GM21529 (cell line): ENCODE data around the gene PET100.

Experiments
- ATAC-seq: cut with Tn5 transposase; IDR thresholded peaks from one replicate; pipeline ENCODE4 v1.9.1; 2021; ENCODE audit not compliant: unreplicated experiment

The PET100 gene, protein sequence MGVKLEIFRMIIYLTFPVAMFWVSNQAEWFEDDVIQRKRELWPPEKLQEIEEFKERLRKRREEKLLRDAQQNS

DNA sequence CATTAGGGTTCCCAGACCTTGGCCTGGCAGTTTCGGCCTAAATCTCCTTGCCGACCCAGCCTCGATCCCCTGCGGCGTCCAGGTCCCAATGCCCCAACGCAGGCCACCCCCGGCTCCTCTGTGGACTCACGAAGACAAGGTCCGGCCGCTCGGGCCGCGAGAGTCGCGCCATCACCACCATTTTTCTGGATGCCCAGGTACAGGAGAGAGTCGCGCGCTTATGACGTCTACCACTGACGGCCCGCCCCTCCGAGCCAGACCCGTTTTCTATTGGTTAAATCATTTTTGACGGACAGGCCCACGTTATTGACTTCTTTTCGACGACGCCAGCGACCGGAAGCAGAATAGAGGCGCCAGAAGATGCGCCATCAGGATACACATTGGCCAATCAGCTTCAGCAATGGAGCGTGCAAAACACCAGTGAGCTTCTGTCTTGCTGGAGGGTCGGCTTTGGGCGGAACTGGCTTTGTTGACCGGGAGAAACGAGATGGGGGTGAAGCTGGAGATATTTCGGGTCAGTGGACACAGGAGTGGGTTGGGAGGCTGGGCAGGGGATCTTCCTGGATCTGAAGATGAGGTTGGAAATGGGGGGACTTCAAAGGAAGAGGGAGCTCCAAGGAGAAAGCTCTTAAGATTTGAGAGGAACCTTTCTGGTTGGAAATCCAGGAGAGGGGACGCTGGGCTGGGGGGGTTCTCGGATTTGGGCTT, at the start of gene PET100, which contains the start of gene XAB2:
Gene PET100 (plus strand): TSS at position 447 of the 708 bp plus-strand sequence. CDS start 41 bp downstream, at position 488.
Gene XAB2 (minus strand): TSS at position 199 of the 708 bp plus-strand sequence. CDS start 18 bp downstream, at position 181.
- ATAC-seq = peak; percentile 91

DNA sequence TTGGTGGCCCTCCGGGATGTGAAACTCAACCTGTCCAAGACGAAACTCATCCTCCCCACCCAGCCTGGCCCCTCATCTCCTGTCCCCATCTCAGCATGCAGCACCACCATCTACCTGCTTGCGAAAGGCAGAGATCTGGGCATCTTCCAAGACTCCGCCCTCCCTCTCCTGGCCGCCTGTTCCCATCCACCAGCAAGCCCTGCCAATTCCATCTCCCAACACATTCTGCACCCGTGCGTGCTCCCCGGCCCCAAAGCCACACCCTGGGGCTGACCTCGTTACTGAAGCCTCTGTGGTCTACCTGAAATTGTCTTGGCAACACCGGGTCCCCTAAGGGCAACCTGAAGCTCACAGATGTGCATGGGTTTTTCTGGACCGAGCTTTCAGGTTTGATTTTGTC, 47.1 kb upstream of the PET100 start:
- no peak for ATAC-seq

DNA sequence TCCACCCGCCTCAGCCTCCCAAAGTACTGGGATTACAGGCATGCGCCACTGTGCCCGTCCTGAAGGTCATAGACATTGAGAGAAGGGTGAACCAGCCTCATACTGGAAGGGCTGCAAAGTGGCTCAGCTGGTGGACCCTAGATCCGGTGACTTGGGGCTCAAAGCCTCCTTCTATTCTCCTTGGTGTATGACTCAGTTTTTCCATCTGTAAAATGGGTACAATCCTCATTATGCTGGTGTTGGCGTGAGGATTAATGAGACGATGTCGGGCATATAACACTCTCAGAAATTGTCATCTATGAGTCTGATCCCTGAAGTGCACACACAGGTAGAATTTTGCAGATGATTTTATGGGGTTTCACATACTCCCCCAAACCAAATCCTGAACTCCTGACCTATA, 39.8 kb upstream of the PET100 start:
- ATAC-seq = no peak

DNA sequence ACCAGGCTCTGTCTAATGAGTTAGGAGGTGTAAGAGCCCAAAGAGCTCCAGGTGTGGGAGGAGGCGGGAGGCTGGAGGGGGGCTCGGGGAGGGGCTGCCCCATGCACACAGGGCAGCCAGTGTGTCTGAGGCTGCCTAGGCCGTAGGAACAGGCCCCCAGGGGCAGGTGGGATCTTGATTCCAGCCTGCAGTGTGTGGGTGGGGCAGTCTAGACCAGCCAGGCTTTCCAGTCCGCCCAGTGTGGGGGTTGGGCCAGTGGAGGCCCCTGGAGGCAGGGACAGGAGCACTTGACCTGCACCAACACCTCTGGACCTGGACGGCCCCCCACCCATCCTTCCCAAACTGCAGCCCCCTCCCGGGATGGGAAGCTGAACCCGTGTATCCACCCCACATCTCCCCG, 39.3 kb upstream of the PET100 start:
- no peak for ATAC-seq

DNA sequence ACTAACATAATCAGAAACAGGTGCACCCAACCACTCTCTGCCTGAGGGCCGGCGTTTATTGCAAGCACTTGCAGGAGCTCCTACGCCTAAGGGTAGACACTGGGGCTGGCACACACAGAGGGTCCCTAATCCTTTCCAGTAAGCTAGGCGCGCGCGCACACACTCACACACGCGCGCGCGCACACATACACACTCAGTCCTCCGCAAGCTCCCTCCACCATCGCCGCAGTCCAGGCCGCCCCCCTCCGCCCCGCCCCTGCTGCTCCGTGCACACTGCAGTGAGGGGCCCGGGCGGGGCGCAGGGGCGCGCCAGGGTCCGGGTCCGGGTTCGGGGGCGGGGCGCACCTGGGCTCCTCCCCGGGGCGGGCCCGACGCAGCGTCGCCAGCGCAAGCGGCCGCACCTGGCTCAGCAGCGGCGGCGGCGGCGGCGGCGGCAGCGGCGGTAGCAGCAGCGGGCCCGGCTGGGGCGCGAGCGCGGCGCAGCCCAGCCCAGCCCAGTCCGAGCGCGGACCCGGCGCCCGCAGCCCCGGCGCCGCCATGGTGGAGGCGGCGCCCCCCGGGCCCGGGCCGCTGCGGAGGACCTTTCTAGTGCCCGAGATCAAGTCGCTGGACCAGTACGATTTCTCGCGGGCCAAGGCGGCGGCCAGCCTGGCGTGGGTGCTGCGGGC, 34.0 kb upstream of the PET100 start, which contains the start of gene CAMSAP3:
Gene CAMSAP3 (plus strand): TSS at position 398 of the 668 bp plus-strand sequence. CDS start 140 bp downstream, at position 538.
- ATAC-seq = no peak

DNA sequence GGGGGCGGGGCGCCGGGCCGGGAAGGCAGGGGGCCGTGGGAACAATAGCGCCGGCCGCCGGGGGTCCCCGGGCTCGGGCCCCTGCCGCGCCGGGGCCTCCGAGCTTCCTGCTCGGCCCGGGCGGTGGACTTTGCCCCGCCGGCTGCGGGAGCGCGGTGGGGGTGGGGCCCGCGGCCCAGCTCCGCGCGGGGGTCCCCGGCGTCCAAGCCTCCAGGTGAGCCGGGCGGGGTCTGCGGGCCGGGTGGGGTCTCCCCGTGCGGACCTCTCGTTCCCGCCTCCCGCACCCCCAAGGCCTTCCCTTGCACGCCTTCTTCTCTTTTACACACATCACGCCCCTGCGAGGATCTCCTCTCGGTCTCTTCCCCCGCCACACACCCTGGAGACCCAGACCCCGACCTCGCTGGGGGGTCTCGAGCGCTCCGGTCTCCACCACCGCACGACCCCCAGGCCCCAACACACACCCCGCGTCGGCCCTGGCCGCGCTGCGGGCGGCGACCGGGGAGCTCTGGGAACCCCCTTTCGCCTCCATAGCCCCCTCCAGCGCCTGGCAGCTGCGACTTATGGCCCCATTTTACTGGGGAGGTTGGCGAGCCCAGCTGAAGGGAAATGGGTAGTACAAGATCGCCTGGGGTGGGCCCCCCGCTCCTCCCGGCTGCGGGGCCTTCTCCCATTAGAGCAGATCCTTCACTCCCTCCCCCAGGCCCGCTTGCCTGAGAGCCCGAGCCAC, 33.2 kb upstream of the PET100 start:
- ATAC-seq = no peak

DNA sequence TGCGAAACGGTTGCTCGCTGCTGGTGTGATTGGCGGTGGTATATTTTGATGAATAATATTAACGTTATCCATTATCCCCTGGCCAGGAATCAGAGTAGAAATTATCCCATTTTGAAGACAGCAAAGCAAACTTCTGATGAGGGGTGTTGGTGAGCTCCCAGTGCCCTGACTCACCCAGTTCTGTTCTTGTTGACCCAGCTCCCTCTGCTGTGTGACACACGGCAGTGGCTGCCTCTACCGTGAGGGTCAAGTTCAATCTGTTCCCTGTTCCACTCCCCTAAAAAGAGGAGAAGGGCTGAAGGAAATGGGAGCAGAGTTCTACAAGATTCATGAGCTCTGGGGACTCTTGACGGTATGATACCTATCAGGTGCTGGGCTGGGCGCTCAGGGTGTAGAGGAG, 31.9 kb upstream of the PET100 start:
- ATAC-seq = no peak

DNA sequence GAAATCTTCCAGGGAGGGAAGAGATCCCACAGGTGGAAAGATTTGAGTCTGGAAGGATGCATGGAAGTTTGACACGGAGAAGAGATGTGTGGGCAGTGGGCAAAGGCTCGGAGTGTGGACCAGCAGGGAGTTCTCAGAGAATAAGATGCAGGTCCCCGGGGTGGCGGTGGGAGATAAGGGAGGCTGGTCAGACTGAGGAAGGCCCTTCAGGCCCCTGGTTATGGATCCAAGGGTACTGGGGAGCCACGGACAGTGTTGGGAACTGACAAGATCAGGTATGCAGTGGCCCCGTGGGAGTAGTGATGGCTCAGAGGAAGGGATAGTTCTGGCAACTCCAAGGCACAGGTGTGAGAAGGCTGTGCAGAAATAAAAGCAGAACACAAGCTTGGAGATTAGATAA, 31.4 kb upstream of the PET100 start:
- no peak for ATAC-seq

DNA sequence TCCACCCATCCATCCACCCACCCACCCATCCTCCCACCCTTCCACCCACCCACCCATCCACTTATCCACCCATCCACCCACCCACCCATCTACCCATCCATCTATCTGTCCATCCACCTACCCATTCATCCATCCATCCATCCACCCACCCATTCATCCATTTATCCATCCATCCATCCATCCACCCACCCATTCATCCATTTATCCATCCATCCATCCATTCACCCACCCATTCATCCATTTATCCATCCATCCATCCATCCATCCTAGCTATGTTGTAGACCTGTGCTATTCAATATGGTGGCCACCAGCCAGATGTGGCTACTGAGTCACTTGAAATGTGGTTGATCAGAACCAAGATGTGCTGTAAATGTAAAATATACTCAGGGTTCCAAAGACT, 28.9 kb upstream of the PET100 start:
- ATAC-seq = no peak

DNA sequence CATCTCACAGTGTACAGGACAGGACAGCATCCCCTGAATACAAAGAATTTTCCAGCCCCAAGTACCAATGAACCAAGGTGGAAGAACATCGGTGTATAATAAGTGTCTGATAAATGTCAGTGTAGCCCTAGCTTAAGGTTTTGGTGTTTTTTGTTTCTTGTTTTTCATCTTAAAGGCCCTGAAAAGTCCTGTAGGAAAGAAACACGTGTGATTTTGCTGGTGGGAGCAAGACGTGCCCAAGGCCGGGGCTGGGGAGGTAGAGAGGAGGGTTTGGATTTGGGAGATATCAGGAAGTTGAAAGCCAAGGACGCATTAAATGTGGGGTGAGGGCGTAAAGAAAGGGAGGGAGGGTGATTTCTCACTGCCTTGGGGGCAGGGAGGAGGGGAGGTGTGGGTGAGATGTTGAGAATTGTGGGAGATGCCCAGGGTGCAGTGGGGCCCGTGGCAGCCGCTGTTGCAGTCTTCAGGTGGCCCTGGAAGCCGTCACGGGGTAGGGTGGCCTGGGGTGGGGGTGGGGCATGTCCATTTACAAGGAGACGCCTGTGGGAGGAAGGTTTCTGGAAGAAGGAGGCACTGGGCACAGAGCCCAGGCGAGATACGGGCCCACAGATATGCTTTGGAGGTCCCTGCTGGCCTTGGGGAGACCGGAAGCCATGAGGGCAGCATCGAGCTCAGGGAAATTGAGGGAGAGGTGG, 27.2 kb upstream of the PET100 start:
- no peak for ATAC-seq

DNA sequence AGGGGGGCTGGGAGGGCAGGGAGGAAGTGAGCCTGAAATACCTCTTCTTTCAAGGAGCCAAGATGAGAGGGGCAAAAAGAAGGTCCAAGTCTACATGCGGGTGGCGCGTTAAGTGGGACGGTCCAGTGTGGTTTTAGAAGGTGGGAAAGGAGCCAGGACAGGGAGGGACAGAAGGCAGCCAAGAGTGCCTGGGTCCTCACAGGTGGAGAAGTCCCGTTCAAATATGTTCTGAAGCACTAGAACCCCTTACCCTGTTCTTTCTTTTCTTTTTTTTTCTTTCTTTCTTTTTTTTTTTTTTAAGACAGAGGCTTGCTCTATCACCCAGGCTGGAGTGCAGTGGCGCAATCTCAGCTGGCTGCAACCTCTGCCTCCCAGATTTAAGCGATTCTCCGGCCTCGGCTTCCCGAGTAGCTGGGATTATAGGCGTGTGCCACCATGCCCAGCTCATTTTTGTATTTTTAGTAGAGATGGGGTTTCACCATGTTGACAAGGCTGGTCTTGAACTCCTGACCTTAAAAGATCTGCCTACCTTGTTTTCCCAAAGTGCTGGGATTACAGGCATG, 26.6 kb upstream of the PET100 start:
- no peak for ATAC-seq

DNA sequence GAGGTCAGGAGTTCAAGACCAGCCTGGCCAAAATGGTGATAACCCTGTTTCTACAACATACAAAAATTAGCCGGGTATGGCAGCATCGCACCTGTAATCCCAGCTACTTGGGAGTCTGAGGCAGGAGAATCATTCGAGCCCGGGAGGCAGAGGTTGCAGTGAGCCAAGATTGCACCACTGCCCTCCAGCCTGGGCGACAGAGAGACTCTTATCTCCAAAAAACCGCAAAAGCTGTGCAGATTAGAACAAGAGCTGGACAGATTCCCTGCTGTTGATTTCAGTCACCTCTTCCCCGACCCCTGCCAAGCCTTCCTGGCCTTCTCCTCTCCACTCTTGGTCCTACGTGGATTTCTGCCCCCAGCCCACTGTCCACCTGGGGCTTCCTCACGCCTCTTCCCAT, 25.7 kb upstream of the PET100 start:
- ATAC-seq = no peak

DNA sequence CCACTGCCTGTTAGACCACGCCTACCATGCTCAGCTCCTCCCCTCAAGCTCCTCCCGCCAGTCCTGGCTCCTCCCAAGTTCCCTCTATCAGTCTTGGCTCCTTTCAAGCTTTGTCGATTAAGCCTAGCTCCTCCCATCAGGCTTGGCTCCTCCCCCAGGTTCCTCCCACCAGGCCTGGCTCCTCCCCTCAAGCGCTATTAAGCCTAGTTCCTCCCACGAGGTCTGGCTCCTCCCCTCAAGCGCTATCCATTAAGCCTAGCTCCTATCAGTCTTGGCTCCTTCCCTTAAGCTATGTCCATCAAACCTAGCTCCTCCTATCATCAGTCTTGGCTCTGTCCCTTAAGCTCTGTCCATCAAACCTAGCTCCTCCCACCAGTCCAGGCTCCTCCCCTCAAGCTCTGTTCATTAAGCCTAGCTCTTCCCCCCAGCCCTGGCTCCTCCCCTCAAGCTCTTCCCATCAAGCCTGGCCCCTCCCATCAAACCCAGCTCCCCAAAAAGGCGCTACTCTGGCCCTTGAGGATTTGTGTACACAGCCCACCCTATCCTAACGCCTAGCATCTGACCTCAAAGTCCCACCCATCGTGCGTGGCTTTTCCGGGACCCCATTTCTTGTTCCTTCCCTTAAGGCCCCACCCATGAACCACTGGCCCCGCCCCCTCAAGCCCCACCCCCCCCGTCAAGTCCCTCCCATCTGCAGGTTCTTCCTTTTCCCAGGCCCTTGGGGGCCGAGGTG, 23.9 kb upstream of the PET100 start:
- ATAC-seq = no peak

DNA sequence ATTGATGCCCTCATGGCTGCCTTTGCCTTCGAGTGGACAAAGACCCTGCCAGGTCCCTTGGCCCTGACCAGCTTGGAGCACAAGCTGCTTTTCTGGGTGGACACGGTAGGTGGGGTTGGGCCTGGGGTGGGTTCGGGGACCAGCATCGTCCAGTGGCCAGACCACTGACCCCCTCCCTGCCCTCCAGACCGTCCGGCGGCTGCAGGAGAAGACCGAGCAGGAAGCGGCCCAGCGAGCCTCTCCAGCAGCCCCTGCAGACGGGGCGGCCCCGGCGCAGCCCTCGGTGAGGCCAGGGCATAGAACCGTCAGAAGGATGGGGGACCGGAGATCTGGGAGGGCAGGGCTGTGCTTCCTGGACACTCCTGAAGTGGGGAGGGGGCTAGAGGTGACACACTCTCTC, 23.3 kb upstream of the PET100 start:
- ATAC-seq = no peak

DNA sequence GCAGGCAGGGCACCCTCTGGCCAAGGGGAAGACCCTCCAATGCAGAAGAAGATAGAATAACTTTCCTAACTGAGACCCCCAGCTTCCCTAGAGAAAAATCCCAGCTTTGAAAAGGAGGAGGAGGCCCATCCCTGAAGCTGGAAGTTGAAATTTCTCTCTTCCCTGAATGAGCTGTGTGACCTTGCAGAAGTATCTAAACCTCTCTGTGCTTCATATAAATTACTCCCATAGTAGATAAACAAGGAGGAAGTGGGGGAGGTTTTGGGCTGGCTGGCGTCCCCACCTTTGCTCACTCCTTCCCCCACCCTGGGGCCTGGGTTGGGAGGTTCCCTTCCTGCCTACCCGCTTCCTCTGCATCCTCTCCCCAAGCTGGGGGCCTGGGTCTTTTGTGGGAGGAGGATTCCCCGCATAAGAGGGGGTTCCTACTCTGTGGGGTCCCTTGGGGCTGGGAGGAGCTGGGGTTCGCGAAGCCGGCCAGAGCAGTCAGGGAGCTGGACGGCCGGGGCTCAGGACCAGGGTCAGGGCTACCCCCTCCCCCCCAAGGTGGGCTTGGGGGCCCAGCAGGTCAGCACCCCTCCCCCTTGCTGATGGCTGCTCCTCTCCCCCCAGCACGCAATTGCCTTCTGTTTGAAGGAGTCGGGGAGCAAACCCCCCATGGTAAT, 22.2 kb upstream of the PET100 start:
- no peak for ATAC-seq

DNA sequence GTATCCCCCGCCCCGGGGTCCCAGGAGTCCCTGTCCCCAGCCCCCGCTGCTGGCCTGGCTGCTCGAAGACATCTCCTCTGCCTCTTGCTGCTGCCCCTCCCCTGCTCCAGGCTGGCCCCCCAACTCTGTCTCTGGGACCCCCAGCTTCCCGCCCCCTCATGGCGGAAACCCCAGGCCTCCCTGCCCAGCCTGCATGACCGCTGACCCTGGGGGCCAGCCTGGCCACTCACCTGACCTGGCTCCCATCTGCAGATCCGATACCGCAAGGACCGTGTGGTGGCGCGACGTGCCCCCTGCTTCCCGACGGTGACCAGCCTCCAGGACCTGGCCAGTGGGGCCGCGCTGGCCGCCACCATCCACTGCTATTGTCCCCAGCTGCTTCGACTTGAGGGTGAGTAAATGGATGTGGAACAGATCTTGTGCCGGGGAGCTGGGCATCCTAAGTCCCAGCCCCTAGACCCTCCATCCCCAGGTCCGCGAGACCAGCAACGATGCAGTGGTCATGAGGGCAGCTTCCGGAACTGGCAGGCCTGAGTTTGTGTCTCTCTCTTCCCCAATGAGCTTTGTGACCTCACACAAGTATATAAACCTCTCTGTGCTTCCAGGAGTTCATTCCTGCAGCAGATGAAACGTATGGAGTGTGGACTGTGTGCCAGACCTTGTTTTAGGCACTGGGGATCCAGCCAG, 21.6 kb upstream of the PET100 start:
- no peak for ATAC-seq

DNA sequence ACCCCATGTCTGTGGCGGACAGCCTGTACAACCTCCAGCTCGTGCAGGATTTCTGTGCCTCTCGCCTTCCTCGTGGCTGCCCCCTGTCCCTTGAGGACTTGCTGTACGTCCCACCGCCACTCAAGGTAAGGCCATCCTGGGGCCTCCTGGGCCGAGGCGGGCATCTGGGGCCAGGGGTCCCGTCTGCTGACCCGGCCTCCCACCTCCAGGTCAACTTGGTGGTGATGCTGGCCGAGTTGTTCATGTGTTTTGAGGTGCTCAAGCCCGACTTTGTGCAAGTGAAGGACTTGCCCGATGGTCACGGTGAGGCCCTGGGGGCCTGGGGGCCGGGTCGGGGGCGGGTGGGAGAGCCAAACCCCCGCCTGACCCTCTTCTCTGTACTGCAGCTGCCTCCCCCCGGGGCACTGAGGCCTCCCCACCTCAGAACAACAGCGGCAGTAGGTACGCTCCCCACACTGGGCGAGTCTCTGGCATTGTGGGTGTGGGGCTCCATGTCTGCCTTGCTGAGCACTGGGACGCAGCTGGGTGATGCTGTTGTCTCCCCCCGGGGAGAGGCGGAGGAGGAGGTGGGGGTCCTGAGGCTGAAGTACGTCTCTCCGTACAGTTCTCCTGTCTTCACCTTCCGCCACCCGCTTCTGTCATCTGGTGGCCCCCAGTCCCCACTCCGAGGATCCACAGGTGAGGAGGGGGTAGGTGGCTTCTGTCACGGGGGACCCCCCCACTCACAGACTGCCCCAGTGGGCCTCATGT, 18.9 kb upstream of the PET100 start:
- ATAC-seq = no peak
